GM21723 (cell line): ENCODE data around the gene CTIF.

Experiments
- ATAC-seq: cut with Tn5 transposase; IDR thresholded peaks from one replicate; pipeline ENCODE4 v1.9.1; 2021; ENCODE audit warnings: mild to moderate bottlenecking, moderate library complexity; ENCODE audit not compliant: unreplicated experiment

Gene CTIF

GRCh38 chr18:48871391-48872166 is 332.7 kb downstream of the CTIF start:
- ATAC-seq, result no peak

- no peak for ATAC-seq
These were observed 333.7 kb downstream of the CTIF start for GRCh38 chr18:48872234-48873145.

GRCh38 chr18:48874233-48874632 is 335.4 kb downstream of the CTIF start:
- ATAC-seq, result no peak

- ATAC-seq, result no peak
These were observed 335.9 kb downstream of the CTIF start for GRCh38 chr18:48874701-48875162.

GRCh38 chr18:48875314-48875941 is 336.6 kb downstream of the CTIF start:
- ATAC-seq, result no peak

GRCh38 chr18:48875942-48876511 is 337.2 kb downstream of the CTIF start:
- no peak for ATAC-seq

- no peak for ATAC-seq
These were observed 337.8 kb downstream of the CTIF start for GRCh38 chr18:48876590-48876989.

- no peak for ATAC-seq
These were observed 339.1 kb downstream of the CTIF start for GRCh38 chr18:48877941-48878340.

- no peak for ATAC-seq
These were observed 339.6 kb downstream of the CTIF start for GRCh38 chr18:48878471-48878870.

- no peak for ATAC-seq
These were observed 340.2 kb downstream of the CTIF start for GRCh38 chr18:48879008-48879431.

- ATAC-seq, result no peak
These were observed 342.1 kb downstream of the CTIF start for GRCh38 chr18:48880931-48881330.

- no peak for ATAC-seq
These were observed 343.5 kb downstream of the CTIF start for GRCh38 chr18:48882379-48882778.

GRCh38 chr18:48884306-48884705 is 345.5 kb downstream of the CTIF start:
- ATAC-seq, result no peak

- no peak for ATAC-seq
These were observed 345.9 kb downstream of the CTIF start for GRCh38 chr18:48884771-48885170.

GRCh38 chr18:48885266-48885923 is 346.6 kb downstream of the CTIF start:
- ATAC-seq, result no peak

- no peak for ATAC-seq
These were observed 347.1 kb downstream of the CTIF start for GRCh38 chr18:48885924-48886400.

GRCh38 chr18:48886520-48887293 is 347.9 kb downstream of the CTIF start:
- no peak for ATAC-seq

GRCh38 chr18:48887294-48887904 is 348.6 kb downstream of the CTIF start:
- no peak for ATAC-seq
